Smooth muscle cell of bladder (primary cell): ENCODE data around the gene PDAP1. TPM values are rescaled to one million over a fixed set of nuclear protein-coding genes. Genes with fewer than 3 reads are reported as not detected.

Experiments used
- total RNA-seq: library from RNA; depleted of rRNA; stranded (reverse); fragments of >200 nt; gene quantifications from 2 replicates; pipeline ENCODE4 v1.2.3, GENCODE V29; 2014

The PDAP1 gene, protein sequence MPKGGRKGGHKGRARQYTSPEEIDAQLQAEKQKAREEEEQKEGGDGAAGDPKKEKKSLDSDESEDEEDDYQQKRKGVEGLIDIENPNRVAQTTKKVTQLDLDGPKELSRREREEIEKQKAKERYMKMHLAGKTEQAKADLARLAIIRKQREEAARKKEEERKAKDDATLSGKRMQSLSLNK
- total RNA-seq: 26.9 and 29.2 TPM in 2 replicates

GRCh38 chr7:99408379-99409191 lies at the start of gene PDAP1, which contains the start of gene BUD31:
PDAP1 (minus strand) TSS chr7:99408597; CDS start chr7:99408548, 49 bp downstream.
BUD31 (plus strand) TSS chr7:99408969; CDS start chr7:99411093, 2,124 bp downstream.

GRCh38 chr7:99438573-99439480 lies 30.4 kb upstream of the PDAP1 start, which contains the start of the genes CPSF4 and PTCD1:
CPSF4 (plus strand) TSS chr7:99438943; CDS start chr7:99439083, 140 bp downstream.
PTCD1 (minus strand) TSS chr7:99438798; CDS start chr7:99435242, 3,556 bp downstream.

DNA sequence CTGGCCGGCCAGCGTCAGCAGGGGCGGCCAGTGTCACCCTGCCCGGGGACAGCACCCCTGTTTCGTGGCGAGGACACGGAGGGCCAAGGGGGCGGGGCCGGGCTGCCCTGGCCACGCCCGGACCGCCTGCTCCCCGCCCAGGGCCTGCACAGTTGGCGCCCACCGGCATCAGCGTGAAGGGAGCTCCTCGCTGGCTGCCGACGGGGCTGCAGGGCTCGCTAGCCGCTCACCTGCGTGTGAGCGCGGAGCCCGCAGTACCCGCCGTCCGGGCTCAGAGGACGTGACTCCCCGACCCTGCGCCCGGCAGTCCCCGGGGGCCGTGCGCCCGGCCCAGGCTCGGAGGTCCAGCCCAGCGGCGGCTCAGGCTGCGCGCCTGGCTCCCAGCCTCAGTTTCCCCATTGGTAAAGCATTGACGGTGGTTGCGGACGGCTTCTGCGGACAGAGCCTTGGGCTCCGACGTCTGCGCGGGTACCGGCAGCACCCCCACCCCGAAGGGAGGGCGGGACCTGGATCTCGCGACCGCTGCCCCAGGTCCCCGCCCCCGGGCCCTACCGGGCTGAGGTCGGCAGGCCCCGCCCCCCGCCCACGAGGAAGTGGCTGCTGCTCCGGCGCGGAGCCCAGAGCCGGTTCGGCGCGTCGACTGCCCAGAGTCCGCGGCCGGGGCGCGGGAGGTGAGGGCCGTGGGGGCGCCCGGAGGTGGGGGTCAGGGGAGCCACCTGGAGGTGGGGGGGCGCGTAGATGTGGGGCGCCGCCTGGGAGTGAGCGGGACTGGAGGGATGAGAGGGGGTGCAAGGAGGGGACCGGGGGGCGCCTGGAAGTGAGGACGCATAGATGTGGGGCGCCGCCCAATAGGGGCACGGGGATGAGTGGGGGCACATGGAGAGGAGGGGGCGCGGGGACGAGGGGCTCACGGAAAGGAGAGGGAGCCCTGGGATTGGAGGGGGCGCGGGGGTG lies 34.0 kb downstream of the PDAP1 start, which contains the start of gene ARPC1B:
ARPC1B (plus strand) TSS at position 620 of the 954 bp plus-strand sequence. CDS start 10,985 bp downstream, outside the sequence.

Other genes starting within 250 kb of the PDAP1 start
- gene KPNA7, start 200.5 kb downstream of the PDAP1 start, total RNA-seq: not detected in 2 replicates
- not detected in 2 replicates for gene MYH16, start 135.8 kb downstream of the PDAP1 start, total RNA-seq
- 203 and 209 TPM in 2 replicates for gene ARPC1A, start 82.7 kb downstream of the PDAP1 start, total RNA-seq
- gene ARPC1B, start 33.9 kb downstream of the PDAP1 start, total RNA-seq: 361 and 534 TPM in 2 replicates
- gene BUD31, start 372 bp upstream of the PDAP1 start, total RNA-seq: 142 and 174 TPM in 2 replicates
- gene PTCD1, start 30.2 kb upstream of the PDAP1 start, total RNA-seq: 7.1 and 8.1 TPM in 2 replicates
- gene CPSF4, start 30.3 kb upstream of the PDAP1 start, total RNA-seq: 21.6 and 28.1 TPM in 2 replicates
- gene ATP5MF, start 57.6 kb upstream of the PDAP1 start, total RNA-seq: 443 and 477 TPM in 2 replicates
- gene ZNF789, start 64.3 kb upstream of the PDAP1 start, total RNA-seq: 2.6 and 3.6 TPM in 2 replicates
- gene ZNF394, start 91.7 kb upstream of the PDAP1 start, total RNA-seq: 22.5 and 27.3 TPM in 2 replicates
- 10.8 and 12.1 TPM in 2 replicates for gene ZKSCAN5, start 96.1 kb upstream of the PDAP1 start, total RNA-seq
- 5.3 and 5.5 TPM in 2 replicates for gene FAM200A, start 143.5 kb upstream of the PDAP1 start, total RNA-seq
- 42.6 and 45.9 TPM in 2 replicates for gene ZNF655, start 150.0 kb upstream of the PDAP1 start, total RNA-seq
- 0.46 and 1.1 TPM in 2 replicates for gene TMEM225B, start 189.7 kb upstream of the PDAP1 start, total RNA-seq
- 7.5 and 11.5 TPM in 2 replicates for gene ZSCAN25, start 208.3 kb upstream of the PDAP1 start, total RNA-seq